Hematopoietic multipotent progenitor cell treated with erythropoietin and hydrocortisone succinate and interleukin-3 and kit ligand, for 17 days (in vitro differentiated cells): ENCODE measurements around the gene USP35.
"Not testable (repeated sequence)": the region's sequence is repeated elsewhere in the genome, so short reads cannot be mapped to it uniquely, and the experiment has no call there.

ENCODE experiments used
- DNase-seq: peaks from one replicate; pipeline ENCODE4 v3.0.0-alpha.2; 2015; ENCODE audit warnings: low spot score

USP35 gene

DNA sequence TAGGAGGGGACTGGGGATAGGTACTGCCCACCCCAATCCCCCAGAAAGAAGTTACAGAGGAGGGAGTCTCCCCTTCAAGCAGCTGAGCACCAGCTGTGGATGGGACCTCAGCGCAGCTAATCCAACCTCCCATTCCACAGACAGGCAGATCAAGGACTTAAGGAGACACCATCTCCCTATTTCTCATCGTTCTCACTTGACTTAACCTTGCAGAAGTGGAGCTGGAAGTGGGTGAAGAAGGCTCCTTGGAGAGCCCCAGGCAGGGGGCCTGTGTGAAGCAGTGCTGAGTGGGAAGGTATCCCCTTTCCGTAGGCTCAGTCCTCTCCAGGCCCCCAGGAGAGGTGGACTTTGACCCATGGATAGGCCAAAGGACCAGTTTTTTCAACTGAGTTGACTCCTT is 27.3 kb downstream of the USP35 start:
- DNase-seq = no peak

DNA sequence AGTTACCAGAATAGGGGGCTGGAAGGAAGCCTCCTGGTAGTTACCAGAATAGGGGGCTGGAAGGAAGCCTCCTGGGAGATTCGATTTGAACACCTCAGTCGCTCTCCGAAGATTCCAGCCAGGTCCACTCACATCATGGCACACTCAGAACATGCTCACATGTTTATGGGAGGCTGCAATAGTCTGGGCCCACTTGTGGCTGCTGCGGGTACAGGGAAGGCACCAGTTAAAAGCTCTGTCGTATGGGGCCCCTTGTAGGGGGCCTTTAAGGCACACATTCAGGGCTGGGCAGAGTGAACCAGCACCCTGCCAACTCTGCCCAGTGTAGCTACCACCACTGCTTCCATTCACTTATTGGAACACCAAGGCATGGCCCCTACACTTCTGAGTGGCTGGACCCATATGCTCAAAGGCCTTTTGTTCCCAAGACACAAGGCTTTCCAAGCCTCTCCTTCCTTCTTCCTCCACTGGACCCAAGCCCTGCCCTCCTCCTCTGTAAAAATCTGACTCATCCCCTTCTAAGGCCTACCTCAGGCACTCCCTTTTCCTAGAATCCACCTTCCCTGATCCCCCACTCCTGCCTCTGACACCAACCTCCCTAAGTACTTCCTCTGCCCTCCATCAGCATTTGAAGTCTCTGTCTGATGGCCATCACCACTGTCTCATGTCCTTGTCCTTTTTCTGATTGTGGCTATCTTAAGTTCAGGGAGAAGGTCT is 28.0 kb downstream of the USP35 start:
- DNase-seq = no peak

DNA sequence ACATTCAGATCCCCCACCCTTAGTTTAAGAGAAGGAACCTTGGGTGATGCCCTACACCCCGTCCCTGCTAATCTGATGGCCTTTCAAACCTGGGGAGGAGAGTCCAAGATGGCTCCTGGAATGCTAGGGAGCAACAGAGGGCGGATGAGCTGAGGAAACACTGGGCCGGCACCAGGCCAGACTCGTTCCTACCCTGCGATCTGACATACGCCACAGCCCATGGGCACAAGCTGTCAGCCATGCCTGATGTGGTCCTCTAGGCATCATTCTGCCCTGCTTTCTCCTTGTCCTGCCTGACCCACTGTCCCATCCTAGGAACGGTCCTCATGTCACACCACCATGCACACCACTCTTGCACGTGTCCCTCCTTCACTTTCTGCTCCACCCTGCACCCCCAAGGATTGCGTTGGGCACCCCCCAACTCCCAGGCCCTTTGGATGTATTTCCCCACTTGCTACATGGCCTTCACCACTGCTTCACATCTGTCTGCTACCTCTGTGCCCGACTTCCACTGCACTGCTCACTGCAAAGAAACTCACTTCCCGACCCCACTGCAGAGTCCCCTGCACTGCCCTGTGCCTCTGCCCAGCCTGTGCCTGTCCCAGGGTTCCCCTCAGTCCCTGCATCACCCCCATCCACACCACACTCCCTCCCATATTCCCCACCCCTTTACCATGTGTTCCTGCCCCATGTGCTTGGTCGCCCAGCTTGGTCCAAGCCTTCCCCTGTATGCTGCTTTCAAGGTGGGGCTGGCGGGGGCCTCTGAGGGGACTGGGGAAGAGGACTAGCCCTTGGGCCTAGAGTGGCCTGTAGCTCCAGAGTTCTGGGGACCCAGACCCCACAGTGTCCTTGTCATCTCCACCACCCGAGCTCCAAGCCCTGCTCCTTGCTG is 29.2 kb downstream of the USP35 start:
- no peak for DNase-seq

DNA sequence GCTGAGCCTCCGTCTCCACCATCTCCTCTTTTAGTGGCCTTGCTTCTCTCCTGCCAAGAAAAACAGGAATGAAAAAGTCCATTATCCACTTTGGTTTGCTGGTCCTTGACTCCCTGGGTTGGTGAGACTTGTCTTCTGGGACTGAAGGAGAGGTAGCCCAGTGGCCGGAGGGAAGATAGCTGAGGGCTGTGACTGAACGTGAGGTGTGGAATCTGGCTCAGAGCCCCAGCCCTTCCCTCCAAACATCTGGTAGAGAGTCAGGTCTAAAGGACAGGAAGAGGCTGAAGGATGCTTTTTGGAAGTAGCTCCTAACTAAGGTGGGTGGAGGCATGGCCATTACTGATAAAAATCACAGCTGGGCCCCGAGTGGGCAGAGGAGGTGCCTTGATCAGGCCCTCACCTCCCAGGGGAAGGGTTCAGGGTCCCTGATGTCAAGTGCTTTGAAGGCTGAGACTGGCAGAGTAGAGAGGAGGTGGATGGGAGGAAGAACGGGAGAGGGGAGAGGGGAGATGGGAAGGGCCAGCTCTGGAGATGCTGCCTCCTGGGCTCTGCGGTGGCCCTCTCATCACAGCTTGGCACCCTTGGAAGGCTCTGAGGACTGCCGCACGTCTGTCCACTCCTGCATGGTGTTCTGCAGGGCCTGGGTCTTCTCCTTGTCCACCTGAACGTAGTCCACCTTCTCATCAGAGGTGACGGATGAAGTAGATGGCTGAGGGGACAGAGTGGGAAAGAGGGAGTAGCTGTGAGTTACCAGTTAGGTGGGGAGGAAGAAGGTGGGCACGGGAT is 30.2 kb downstream of the USP35 start:
- no peak for DNase-seq

DNA sequence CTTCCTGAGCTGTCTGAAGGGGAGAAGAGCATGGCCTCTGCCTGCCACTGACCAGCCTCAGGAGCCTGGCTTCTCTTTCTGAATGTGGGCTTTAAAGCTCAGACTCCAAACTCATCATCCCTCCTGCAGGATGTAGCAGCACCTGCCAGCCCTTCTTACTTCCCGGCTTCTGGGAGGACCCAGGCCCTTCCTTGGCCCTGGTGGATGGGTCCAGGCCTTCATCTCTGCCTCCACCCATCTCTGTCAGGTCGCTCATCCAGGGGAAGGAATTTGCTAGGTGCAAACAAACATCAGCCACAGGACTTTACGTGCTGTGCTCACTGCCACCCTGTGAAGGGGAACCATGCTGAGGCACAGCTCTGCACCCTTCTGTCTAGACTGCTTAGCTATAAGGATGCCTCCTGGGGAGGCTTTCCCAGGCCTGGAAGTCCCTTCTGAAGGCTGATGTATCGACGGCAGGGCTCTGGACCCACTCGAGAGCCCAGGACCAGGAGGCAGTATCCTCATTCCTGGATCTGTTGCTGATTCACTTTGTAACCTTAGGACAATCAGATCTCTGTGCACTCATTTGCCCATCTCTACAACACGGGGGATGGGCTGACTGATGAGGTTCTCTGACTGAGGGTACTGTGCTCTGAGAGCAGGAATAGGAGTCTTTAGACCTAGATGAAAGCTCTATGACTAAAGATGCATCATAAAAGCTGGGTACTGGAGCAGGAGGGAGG is 30.9 kb downstream of the USP35 start:
- no peak for DNase-seq

DNA sequence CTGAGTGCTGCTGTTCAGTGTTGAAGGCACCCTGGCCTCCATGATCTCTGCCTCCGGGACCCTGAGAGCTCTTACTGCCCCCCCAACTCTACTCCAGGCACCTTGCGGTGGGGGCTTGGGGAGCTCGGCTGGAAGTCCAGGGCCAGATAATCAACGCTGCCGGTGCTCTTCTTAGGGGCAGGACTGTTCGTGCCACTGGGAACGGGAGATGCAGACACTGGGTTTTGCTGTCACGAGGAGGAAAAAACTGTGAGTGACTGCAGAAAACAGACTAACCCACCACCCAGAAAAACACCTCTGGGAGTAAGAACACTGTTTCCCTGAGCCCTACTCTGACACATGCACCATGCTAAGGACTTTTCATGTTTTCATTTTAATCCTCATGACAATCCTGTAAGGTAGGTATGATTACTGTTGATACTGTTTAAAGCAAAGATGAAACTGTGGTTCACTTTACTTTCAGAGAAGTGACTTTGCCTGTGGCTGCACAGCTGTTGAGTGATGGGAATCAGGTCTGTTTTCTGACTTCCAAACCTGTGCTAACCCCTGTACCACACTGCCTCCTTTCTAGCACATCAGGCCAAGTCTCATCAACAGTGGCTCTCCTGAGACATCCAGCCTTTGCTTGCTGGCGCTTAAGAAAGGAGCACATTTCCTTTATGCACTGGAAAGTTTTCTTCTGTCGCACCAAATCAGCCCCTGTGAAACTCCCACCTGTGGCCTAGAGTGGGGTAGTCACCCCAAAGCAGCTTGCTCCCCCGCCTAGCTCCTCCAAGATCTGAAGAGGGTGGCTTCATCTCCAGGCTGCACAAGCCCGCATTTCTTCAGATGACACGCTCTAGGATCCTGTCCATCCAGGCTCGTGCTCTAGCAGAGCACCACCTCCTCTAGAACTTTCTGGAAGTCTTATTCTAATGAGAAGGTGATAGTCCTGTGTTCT is 31.8 kb downstream of the USP35 start:
- no peak for DNase-seq

DNA sequence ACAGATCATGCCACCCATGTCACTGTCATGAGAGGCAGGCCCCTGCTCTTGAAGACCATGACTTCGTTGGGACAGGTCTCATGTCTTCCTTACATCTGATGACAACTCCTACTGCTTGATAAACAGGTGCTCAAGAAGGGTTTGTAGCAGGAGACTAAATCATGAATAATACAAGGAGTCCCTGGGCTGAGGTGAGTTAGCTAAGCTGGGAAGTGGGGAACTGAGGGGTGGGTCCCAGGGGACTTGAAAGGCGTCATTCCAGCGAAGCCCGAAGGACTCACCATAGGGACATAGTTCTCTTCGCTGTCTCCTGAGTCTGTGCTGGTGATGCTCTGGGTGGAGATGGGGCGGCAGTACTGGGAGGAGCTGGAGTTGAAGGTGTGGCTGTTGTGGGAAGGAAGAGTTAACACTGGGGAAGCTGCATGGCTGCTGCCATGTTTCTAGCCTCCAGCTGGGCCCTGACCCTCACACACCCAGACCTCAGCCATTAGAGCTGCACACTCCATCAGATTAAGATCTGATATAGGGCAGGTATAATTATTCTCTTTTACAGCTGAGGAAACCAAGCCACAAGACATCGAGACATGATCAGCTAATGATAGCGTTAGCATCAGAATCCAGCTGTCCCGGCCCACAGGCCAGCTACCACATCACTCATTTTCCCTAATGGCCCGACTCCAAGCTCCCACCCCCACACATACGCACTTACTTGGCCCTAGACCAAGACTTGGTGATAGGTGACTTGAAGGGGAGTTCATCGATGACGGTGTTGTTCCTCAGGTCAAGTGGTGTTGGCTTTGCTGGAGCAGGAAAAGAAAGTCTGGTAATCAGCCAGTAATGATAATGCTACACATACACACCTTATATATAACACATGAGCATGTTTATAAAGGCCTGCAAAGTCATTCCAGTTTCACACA is 32.9 kb downstream of the USP35 start:
- no peak for DNase-seq

DNA sequence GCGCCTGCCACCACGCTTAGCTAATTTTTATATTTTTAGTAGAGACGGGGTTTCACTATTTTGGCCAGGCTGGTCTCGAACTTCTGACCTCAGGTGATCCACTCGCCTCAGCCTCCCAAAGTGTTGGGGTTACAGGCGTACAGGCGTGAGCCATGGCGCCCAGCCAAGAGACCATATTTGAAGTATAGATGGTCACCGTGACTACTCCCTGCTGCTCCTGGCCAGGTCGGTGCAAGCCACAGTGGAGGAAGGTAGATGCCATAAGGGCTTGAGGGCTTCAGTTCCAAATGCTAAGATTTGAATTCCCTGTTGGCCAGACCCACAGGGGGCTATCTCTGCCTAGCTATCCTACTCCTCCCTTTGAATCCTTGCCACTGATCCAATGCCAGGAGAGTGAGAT is 34.0 kb downstream of the USP35 start:
- not testable (repeated sequence) for DNase-seq

DNA sequence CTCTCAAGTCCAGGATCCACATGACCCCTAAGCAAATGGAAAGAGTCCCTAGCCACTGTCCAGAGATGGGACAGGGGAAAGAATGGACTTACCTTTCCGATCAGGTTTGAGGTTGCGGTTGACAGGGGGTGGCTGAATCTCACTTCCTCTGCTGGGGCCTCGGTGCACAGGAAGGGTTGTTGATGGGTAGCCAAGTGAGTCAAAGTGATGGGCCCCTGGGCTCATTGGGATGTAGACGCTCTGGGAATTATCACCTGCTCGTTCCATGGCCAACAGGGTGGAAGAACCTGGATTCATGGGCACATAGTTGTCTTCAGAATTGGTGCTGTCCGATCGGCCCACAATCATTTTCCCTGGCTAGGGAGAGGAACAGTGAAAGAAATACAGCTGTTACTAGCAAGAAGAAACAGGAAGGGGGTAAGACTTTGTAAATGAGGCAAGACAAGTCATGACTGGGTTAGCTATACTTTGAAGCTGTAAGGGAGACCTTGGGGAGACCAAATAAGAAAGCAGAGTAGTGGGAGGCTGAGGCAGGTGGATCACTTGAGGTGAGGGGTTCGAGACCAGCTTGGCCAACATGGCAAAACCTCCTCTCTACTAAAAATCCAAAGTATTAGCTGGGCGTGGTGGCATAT is 34.7 kb downstream of the USP35 start:
- no peak for DNase-seq

DNA sequence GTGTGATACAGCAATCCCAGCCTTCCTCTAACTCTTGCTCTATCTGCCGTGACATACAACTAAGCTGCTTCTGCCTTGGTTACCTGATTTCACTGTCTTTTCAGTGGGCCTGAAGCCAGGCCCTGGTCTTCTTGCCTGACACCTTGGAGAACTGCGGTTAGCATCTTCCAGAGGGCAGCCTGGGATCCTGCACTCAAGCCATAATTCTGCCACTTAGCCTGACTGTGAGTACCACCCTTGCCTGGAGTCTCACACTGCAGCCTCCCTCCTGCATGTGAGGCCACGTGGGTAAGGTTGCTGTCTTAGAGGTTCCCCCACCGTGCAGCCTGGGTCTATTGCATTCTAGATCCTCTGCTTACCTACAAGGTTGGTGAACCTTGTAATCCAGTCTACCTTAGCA is 35.8 kb downstream of the USP35 start:
- DNase-seq = no peak

DNA sequence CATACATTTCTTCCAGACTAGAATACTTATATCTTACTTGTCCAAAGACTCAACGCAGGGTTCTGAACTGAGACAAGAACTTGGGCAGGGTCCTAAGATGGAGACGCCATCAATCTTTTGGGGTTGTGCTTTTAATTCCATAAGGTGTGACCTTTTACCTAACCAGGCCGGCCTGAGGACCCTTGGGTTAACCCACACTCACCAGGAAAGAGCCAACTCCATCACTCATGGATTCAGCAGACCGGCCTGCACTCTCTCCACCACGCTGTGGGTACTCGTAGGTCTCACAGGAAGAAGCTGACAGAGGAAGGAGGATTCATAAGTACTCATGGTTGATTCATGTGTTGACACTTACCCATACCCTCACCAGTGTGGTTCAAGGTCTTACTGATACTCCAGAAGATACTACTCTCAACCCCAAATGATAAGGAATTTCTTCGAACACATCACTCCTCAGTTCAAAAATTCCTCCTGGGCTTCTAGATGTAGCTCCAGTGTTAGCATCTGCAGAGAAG is 36.2 kb downstream of the USP35 start:
- no peak for DNase-seq

DNA sequence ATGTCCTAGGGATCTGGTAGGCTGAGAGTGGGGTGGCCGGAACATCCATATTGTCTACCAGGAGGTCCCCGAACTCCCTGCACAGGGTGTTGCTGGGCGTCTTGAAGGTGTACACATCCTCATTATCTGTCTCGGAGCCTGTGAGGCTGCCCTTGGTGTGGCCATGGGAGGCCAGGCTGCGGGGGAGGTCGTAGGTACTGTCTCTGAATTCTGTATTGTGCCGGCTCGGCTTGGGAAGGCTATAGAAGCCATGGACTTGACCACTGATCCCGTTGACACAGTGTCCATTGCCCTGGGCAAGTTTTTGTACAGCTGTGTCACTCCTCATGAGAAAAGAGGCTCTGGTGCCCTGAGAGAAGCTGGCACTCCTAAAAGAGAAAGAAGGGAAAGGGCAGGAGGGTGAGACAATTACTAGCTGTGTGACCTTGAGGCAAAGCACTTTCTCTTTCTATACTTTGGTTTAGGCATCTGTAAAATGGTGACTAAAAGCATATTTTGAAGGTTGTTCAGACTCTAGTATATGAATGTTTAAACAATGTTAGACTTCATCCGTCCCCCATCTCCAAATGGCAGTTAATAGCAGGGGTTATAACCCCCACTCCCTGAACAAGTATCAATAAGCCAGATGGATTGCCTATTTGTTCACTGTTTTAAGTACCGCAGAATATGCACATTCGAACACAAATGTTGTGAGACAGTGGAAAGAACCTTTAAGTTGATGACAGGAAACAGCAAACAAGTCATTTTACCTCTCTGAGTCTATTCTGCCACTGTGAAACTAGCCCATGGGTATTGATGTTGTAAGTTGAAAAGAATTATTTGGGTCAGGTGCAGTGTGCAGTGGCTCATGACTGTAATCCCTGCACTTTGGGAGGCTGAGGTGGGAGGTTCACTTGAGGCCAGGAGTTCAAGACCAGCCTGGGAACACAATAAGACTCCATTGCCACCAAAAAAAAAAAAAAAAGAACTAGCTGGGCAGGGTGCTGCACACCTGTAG is 38.3 kb downstream of the USP35 start:
- DNase-seq = no peak

DNA sequence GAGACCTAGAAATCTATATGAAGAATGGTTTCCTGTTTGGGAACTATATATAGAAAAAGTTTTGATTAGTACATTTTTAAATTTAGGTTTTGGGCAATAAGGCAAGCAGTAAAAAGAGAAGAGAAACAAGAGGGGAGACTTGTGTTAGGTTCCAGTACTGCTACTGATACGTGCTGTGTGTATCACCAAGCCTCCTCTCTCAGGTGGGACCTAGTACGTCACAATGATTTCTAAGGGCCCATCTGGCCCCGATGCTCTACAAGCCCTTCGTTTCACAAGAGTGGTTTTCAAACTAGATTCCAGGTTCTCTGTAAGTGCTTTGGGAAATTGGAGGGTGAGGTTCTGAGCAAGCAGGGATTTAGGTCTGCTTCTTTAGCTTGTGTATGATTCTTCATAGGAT is 39.2 kb downstream of the USP35 start:
- DNase-seq = no peak

DNA sequence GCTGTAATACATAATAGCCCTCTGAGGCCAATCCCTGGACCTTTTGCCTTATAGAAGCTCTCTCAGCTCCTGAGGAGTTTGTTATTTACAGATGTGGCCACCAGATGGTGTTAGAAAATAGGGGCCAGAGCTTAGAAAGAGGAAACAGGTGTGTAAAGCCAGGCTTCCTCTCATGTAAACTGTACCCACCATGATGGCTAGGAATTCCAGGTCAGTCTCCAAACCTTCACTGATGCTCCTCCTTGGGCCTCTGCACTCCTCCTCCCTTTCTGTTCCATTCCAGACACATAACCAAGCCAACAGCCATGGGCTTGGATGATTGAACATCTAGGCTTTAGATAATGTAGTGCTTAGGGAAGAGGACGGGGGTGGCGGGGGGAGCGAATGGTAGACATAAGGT is 39.7 kb downstream of the USP35 start:
- DNase-seq = peak; percentile 14

DNA sequence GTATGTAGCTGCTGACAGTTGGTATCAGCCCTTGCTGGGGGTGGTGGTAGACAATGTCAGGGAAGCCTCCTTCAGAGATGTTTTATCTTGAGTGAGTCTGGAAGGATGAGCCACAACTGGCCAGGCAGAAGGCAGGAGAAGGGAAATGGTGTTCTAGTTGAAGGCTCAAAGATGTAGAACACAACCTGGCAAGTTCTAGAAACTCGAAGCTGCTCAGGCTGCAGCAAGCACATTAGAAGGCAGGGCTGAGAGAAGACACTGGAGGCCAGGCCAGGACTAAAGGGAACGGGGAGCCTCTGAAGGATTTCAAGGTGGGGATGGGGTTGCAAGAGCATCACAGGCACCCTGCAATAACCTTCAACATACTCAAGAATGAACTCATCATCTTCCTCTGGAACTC is 40.4 kb downstream of the USP35 start:
- no peak for DNase-seq

DNA sequence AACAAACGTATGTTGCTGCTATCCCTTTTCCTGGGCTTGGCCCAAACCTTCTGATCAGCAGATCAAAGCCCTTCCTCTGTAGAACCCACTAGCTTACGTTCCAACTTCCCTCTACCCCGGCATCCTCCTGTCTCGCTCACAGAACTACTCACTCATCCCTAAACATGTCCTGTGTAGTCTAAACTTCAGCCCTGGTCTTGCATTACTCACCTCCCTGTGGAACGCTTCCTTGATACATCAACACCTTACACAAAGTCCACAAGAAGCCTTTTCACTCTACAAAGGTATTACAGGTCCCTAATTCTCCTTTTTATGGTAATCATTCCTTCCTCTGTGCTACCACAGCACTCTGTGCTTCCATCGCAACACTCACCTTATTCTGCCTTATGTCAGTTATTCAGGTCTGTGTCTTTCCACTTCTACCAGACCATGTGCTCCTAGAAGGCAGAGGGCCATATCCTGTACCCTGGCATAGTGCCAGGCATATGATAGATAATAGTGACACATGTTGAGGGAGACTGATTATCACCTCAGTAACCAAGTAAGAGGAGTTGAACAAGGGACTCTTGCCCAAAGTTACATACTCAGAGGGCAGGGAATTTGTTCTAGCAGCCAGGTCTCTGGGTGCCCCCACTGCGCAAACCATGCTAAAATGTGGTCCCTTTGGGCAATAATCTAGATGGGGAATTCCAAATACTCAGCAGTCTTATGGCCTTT is 41.6 kb downstream of the USP35 start:
- DNase-seq = peak; percentile 34

DNA sequence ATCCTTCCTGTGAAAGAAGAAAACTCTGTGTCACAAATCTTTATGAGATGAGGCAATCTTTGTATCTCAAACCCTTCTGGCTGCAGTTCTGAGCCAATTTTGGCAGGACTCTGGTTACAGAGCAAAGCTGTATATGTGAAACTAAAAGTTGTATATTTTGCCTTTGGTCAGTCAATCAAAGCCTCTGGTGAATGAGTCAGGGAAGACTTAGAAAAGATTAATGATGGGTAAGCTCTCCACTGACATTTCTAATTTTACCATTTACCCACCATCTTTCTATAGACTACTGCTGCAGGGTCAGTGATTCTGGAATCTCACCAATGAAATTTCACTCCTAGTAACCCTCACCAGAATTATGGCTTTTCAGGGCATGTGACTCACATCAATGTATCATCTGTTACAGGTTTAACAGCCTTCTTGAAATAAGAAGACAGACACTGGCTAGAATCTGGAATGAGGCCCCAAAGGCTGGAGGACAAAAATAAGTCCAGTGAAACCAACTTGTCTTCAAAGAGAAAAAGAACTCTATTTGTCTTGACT is 43.3 kb downstream of the USP35 start:
- no peak for DNase-seq
